Loucy (cell line): Measurements from ENCODE around the gene SRSF4.

Experiments
- CTCF ChIP-seq: fragments of 200-600 bp; sonication (generic); conservative IDR thresholded peaks from 2 replicates; pipeline ENCODE4 v1.5.1; 2014; ENCODE audit warnings: mild to moderate bottlenecking, antibody characterized with exemption, low read length
- EZH2phosphoT487 ChIP-seq: fragments of 200-600 bp; IDR thresholded peaks from 2 replicates; pipeline ENCODE4 v1.6.1; 2018; ENCODE audit warnings: antibody characterized with exemption, mild to moderate bottlenecking, moderate library complexity, borderline replicate concordance

GRCh38 chr1:29144178-29144577 is 37.5 kb downstream of the SRSF4 start:
- no peak for TF ChIP-seq EZH2phosphoT487
- no peak for TF ChIP-seq CTCF
